OCI-LY3 (cell line): ENCODE data around the gene OXLD1.

Experiments used
- H2AFZ ChIP-seq: fragments of 200-600, 300-600 bp; shearing (Covaris generic); 2 replicates; pipeline ENCODE4 v1.6.0; 2014; ENCODE audit warnings: antibody characterized with exemption, low read depth, low read length
- H3K27ac ChIP-seq: fragments of 200-600, 300-600 bp; sonication (generic); 2 replicates; pipeline ENCODE4 v1.5.1; 2014; ENCODE audit warnings: mild to moderate bottlenecking, low read length, moderate library complexity, mixed read lengths
- H3K27me3 ChIP-seq: fragments of 200-600, 300-600 bp; sonication (generic); 2 replicates; pipeline ENCODE4 v1.6.1; 2014; ENCODE audit warnings: low read depth, low read length, mixed read lengths
- H3K36me3 ChIP-seq: fragments of 200-600, 300-600 bp; sonication (generic); replicated peaks from 2 replicates; pipeline ENCODE3; 2014; ENCODE audit warnings: low read depth, low read length, mixed read lengths
- H3K4me1 ChIP-seq: fragments of 300-600, 200-600 bp; sonication (generic); 2 replicates; pipeline ENCODE4 v1.6.1; 2014; ENCODE audit warnings: low read length, mixed read lengths
- H3K4me2 ChIP-seq: fragments of 200-600, 300-600 bp; sonication (generic); 2 replicates; pipeline ENCODE4 v1.6.1; 2014; ENCODE audit warnings: low read length, mixed read lengths
- H3K4me3 ChIP-seq: fragments of 300-600, 200-600 bp; sonication (generic); 2 replicates; pipeline ENCODE4 v1.5.1; 2014; ENCODE audit warnings: antibody characterized with exemption, mild to moderate bottlenecking, low read length, moderate library complexity
- H3K79me2 ChIP-seq: fragments of 300-600, 200-600 bp; shearing (Covaris generic); 2 replicates; pipeline ENCODE4 v1.6.1; 2014; ENCODE audit warnings: mild to moderate bottlenecking, low read length, mixed read lengths
- H3K9ac ChIP-seq: fragments of 300-600, 200-600 bp; shearing (Covaris generic); 2 replicates; pipeline ENCODE4 v1.6.0; 2014; ENCODE audit warnings: mild to moderate bottlenecking, low read length, moderate library complexity
- H3K9me3 ChIP-seq: fragments of 200-600, 300-600 bp; shearing (Covaris generic); 2 replicates; pipeline ENCODE4 v1.6.1; 2014; ENCODE audit warnings: low read length, mixed read lengths; ENCODE audit not compliant: insufficient read depth
- H4K20me1 ChIP-seq: fragments of 200-600, 300-600 bp; sonication (generic); 2 replicates; pipeline ENCODE4 v1.6.1; 2016; ENCODE audit warnings: low read length, mixed read lengths; ENCODE audit not compliant: insufficient read depth
- CTCF ChIP-seq: fragments of 200-600, 300-600 bp; sonication (generic); IDR thresholded peaks from 2 replicates; pipeline ENCODE4 v1.5.1; 2014; ENCODE audit warnings: antibody characterized with exemption, low read length, low read depth
- EZH2phosphoT487 ChIP-seq: fragments of 200-600 bp; shearing (Covaris generic); IDR thresholded peaks from 2 replicates; pipeline ENCODE4 v1.6.1; 2018; ENCODE audit warnings: antibody characterized with exemption, mixed run types, low read depth

The OXLD1 gene

GRCh38 chr17:81616877-81617276 lies 49.5 kb downstream of the OXLD1 start:
- H3K79me2 ChIP-seq = peaks cover 46% of the 10 kb centered on the region
- no peak overlapping the region for H3K27ac ChIP-seq
- peaks cover 53% of the 10 kb centered on the region for H3K36me3 ChIP-seq
- no peaks in the 10 kb centered on the region; the same call in 1 of the 2 replicates for H4K20me1 ChIP-seq
- no peak overlapping the region for H3K9ac ChIP-seq
- H3K4me2 ChIP-seq = no peak overlapping the region
- no peak overlapping the region for H3K4me3 ChIP-seq
- H3K4me1 ChIP-seq = no peaks in the 10 kb centered on the region
- TF ChIP-seq EZH2phosphoT487 = no peak
- no peak for TF ChIP-seq CTCF
- no peaks in the 10 kb centered on the region for H3K27me3 ChIP-seq
- H3K9me3 ChIP-seq = no peaks in the 10 kb centered on the region
- H2AFZ ChIP-seq = no peak overlapping the region

DNA sequence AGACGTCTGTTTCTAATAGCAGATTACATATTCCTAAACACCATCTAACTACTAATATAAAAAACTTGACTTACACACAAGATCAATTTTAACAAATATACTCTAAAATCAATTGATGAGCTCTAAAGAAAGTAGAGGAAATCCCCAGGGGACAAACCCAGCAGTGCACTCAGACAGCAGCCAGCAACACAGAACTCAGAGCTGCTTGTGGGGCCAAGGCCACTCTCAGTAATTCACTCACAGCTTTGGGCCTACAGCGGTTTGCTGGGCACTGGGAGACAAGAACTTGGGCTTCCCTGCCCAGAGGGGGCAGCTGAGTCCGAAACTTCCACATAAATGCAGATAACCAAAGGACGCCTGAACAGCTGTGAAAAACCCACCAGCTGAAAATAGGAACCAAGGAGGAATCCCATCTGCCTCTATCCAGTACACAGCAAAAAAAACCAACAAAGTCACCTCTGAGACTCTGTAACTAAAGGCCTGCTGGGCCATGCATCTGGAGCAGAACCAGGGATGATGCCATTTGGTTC lies 50.9 kb downstream of the OXLD1 start:
- no peak overlapping the region for H3K4me3 ChIP-seq
- no peaks in the 10 kb centered on the region for H3K27me3 ChIP-seq
- no peak overlapping the region for H3K27ac ChIP-seq
- H3K9me3 ChIP-seq = no peaks in the 10 kb centered on the region
- H3K79me2 ChIP-seq = peaks cover 46% of the 10 kb centered on the region
- TF ChIP-seq EZH2phosphoT487 = no peak
- peaks cover 42% of the 10 kb centered on the region for H3K36me3 ChIP-seq
- no peak overlapping the region for H3K9ac ChIP-seq
- H2AFZ ChIP-seq = no peak overlapping the region
- H3K4me2 ChIP-seq = no peak overlapping the region
- no peaks in the 10 kb centered on the region for H3K4me1 ChIP-seq
- no peaks in the 10 kb centered on the region; the same call in 1 of the 2 replicates for H4K20me1 ChIP-seq
